Activated B cell treated with CpG ODN at 0.5 μM for 24 hours (primary cell): ENCODE measurements around the gene DSC1. TPM values are rescaled to one million over a fixed set of nuclear protein-coding genes. Genes with fewer than 3 reads are reported as not detected.

ENCODE experiments used
- ATAC-seq: fragments of 200-7000 bp; cut with Tn5 transposase; one replicate; pipeline ENCODE4 v1.10.0; 2021; ENCODE audit warnings: low read depth, mild to moderate bottlenecking, moderate library complexity
- CTCF ChIA-PET: fragments of 350-600 bp; sonication (Branson Sonifier 250); formaldehyde crosslinking; loops from one replicate; lab custom pipeline; 2021; ENCODE audit warnings: antibody characterized with exemption; lab: Charles Lee
- POLR2A ChIA-PET: fragments of 350-600 bp; sonication (Branson Sonifier 250); formaldehyde crosslinking; loops from one replicate; lab custom pipeline; 2021; ENCODE audit warnings: antibody characterized with exemption; lab: Charles Lee
- DNase-seq: peaks from one replicate; pipeline ENCODE4 v3.0.0; 2022
- H3K27ac Mint-ChIP-seq: one replicate; pipeline ENCODE4 v1.8.0; 2020; ENCODE audit warnings: mixed read lengths
- H3K27me3 Mint-ChIP-seq: one replicate; pipeline ENCODE4 v1.8.0; 2021; ENCODE audit warnings: mixed read lengths
- H3K36me3 Mint-ChIP-seq: one replicate; pipeline ENCODE4 v1.8.0; 2021; ENCODE audit warnings: low read depth, mixed read lengths
- H3K4me1 Mint-ChIP-seq: one replicate; pipeline ENCODE4 v1.8.0; 2021; ENCODE audit warnings: mixed read lengths
- H3K4me3 Mint-ChIP-seq: one replicate; pipeline ENCODE4 v1.8.0; 2020; ENCODE audit warnings: mild to moderate bottlenecking, mixed read lengths
- H3K9me3 Mint-ChIP-seq: one replicate; pipeline ENCODE4 v1.8.0; 2020; ENCODE audit warnings: mixed read lengths
- intact Hi-C: fragments of 100-400 bp; cut with micrococcal nuclease; formaldehyde crosslinking; loops from one replicate; pipeline ENCODE4 v1.15.1; 2024
- total RNA-seq: library from RNA; stranded (reverse); gene quantifications from 2 replicates; pipeline ENCODE4 v1.2.3, GENCODE V29; 2022
- TF ChIP-seq, protein P1 (sequence below): fragments of 200-600 bp; IDR thresholded peaks from one replicate; pipeline ENCODE4 v1.8.0; 2022; ENCODE audit warnings: antibody characterized with exemption, mild to moderate bottlenecking

DSC1 gene
- total RNA-seq, 1 donor from 2014 or later = not detected

DNA sequence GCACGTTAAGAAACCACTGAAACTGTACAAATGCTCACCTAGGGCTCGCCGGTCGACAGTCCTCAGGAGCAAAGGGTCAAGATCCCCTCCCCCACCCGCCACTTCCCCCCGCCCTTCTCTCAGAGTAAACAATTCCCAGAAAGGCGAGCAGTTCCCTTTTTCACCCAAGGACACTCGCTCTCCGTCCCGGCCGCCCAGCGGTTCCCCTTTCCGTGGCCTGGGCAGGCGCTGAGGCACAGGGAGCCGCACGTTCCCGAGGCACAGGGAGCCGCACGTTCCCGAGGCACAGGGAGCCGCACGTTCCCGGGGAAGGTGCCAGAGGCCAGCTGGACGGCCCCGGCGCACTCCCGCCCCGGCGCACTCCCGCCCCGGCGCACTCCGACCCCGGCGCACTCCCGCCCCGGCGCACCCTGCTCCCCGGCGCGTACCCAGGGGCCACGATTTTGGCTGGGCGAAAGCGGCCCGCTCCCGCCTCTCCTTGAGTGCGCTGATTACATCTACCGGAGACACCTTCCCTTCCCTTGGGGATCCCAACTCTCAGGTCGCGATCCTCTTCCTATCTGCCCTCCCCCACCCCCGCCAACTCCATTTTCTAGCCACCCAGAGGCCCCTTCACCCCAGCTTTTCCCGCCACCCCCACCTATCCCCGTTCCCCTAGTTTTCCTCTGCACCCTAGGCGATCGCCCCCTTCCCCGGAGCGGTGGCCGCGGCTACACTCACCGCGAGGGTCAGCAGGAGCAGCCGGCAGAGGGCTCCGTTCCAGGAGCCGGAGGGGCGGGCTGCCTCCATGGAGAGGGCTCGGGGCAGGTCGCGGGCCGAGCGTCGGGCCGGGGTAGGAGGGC is 61.3 kb downstream of the DSC1 start:
- no peak overlapping the region for H3K4me3 Mint-ChIP-seq
- TF ChIP-seq, protein P1, sequence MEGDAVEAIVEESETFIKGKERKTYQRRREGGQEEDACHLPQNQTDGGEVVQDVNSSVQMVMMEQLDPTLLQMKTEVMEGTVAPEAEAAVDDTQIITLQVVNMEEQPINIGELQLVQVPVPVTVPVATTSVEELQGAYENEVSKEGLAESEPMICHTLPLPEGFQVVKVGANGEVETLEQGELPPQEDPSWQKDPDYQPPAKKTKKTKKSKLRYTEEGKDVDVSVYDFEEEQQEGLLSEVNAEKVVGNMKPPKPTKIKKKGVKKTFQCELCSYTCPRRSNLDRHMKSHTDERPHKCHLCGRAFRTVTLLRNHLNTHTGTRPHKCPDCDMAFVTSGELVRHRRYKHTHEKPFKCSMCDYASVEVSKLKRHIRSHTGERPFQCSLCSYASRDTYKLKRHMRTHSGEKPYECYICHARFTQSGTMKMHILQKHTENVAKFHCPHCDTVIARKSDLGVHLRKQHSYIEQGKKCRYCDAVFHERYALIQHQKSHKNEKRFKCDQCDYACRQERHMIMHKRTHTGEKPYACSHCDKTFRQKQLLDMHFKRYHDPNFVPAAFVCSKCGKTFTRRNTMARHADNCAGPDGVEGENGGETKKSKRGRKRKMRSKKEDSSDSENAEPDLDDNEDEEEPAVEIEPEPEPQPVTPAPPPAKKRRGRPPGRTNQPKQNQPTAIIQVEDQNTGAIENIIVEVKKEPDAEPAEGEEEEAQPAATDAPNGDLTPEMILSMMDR = no peak
- ChIA-PET POLR2A (no interaction called here), CTCF (no interaction called here)
- intact Hi-C loops = loop anchor here (10.0 kb wide), 1 partner anchor 57 kb away; the partner anchor contains the start of gene DSC3
- DNase-seq = no peak
- H3K36me3 Mint-ChIP-seq = no peaks in the 10 kb centered on the region
- peaks cover 7% of the 10 kb centered on the region for H3K27me3 Mint-ChIP-seq
- no peak overlapping the region for H3K27ac Mint-ChIP-seq
- ATAC-seq = no peak
- H3K4me1 Mint-ChIP-seq = no peaks in the 10 kb centered on the region
- H3K9me3 Mint-ChIP-seq = no peaks in the 10 kb centered on the region

DNA sequence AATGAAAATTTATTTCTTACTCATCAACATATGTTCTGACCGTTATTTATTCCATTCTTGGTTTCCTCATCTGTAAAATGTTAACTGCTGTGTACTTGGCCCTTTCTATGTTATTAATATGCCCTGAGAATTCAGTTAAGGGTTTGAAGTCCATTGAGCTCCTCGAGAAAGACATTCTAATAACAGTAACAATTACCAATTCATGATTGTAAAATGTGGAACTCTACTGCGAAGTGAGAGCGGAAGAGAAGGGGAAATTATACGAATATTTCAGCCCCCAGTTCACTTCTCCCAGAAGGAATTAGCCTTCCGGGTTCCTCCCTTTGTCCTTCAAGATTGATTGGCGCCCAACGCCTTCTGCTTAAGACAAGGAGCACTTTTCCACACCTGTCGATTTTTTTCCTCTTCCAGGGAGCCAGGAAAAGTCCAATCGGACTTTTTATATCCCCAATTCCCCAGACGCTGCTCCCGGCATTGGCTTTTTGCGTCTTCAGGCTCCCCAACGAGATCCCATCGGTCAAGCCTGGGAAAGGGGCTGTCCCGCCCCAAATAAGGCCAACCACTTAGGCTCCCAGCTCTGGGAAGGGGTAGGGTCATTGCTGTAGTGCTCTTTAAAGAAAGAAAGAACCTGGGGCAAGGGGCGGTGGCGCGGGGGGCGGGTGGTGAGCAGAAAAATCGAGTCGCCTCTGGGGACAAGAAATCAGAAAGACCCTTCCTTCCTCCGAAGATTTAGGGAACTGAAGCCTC is 62.0 kb downstream of the DSC1 start:
- CTCF ChIA-PET = no interaction called here
- intact Hi-C loops = loop anchor here (10.0 kb wide), 1 partner anchor 56 kb away; the partner anchor contains the start of gene DSC3
- Mint-ChIP-seq H3K27me3 (peaks cover 7% of the 10 kb centered on the region), H3K4me1 (no peaks in the 10 kb centered on the region), H3K9me3 (no peaks in the 10 kb centered on the region), H3K4me3 (no peak overlapping the region), H3K27ac (no peak overlapping the region), H3K36me3 (no peaks in the 10 kb centered on the region)
- DNase-seq = no peak
- TF ChIP-seq, protein P1 = no peak
- POLR2A ChIA-PET = no interaction called here
- ATAC-seq = no peak

DNA sequence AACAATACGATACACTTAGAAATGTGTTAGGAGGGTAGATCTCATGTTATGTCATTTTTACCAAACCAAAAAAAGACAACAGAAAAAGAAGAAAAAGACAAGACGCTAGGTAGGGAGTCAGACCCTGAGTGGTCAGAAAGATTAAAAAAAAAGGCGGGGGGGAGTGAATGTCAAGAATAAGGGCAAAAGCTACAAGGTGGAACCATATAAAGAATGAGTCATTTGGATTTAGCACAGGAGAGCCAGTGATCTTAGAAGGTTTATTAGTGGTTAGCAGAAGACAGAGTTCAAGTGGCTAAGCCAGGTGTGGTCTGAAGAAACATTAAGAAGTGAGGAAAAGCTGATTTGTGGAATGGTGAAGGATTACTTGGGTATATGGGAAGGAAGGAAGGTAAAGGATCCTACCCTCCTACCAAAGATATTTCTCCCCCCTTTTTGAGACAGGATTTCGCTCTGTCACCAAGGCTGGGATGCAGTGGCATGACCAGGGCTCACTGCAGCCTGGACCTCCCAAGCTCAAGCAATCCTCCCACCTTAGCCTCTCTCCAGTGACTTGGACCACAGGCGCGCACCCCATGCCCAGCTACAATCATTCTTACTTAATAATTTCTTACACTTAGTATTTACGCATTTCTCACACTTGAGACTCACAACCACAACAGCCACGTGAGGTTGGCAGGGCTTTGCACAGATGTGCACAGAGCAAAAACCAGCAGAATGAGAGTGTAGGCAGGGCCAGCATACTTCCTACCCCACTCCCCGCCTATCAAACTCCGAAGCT is 63.0 kb downstream of the DSC1 start:
- Mint-ChIP-seq H3K27me3 (peaks cover 7% of the 10 kb centered on the region), H3K9me3 (no peaks in the 10 kb centered on the region), H3K4me3 (no peak overlapping the region), H3K27ac (no peak overlapping the region), H3K36me3 (no peaks in the 10 kb centered on the region), H3K4me1 (no peaks in the 10 kb centered on the region)
- intact Hi-C loops = loop anchor here (10.0 kb wide), 1 partner anchor 55 kb away; the partner anchor contains the start of gene DSC3
- DNase-seq = no peak
- ChIA-PET POLR2A (no interaction called here), CTCF (no interaction called here)
- TF ChIP-seq, protein P1 = no peak
- no peak for ATAC-seq

DNA sequence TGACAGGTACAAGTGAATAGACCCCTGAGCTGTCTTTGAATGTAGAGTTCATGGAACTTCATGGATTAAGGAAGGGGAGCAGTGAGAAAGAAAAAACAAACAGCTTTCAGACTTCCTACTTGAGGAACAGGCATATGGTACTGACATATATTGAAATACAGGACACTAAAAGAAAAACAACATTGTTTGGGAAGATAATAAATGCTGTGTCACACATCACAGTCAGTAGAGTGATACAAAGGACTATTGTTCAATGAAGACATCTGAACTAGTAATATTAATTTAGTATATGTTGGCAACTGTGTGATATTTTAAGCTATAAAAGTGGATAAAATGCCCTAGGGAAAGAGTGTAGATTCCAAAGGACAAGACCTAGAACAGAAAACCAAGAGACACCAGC is 63.8 kb downstream of the DSC1 start:
- peaks cover 7% of the 10 kb centered on the region for H3K27me3 Mint-ChIP-seq
- ChIA-PET CTCF (no interaction called here), POLR2A (no interaction called here)
- intact Hi-C loops = no loop called here
- TF ChIP-seq, protein P1 = no peak
- no peaks in the 10 kb centered on the region for H3K9me3 Mint-ChIP-seq
- ATAC-seq = no peak
- no peak for DNase-seq
- H3K4me3 Mint-ChIP-seq = no peak overlapping the region
- no peaks in the 10 kb centered on the region for H3K36me3 Mint-ChIP-seq
- no peak overlapping the region for H3K27ac Mint-ChIP-seq
- H3K4me1 Mint-ChIP-seq = no peaks in the 10 kb centered on the region
